OCI-LY1 (cell line): ENCODE results near the gene FCHSD1.

Experiments used
- H2AFZ ChIP-seq: fragments of 200-600 bp; sonication (generic), shearing (Covaris generic); 2 replicates; pipeline ENCODE4 v1.6.0; 2014; ENCODE audit warnings: antibody characterized with exemption, mild to moderate bottlenecking, low read length
- H3F3A ChIP-seq: fragments of 200-600 bp; sonication (generic), shearing (Covaris generic); 2 replicates; pipeline ENCODE4 v1.6.0; 2014; ENCODE audit warnings: mild to moderate bottlenecking, antibody characterized with exemption, low read length, moderate library complexity; ENCODE audit not compliant: insufficient read depth
- H3K27ac ChIP-seq: fragments of 200-600 bp; sonication (generic); 2 replicates; pipeline ENCODE4 v1.5.1; 2014; ENCODE audit warnings: low read length, mixed run types, mild to moderate bottlenecking, low read depth; ENCODE audit not compliant: poor library complexity, severe bottlenecking
- H3K27me3 ChIP-seq: fragments of 200-600 bp; sonication (generic); 2 replicates; pipeline ENCODE4 v1.6.0; 2014; ENCODE audit warnings: antibody characterized with exemption, mild to moderate bottlenecking, low read length, moderate library complexity; ENCODE audit not compliant: insufficient read depth
- H3K36me3 ChIP-seq: fragments of 200-600 bp; sonication (generic); 2 replicates; pipeline ENCODE4 v1.6.1; 2014; ENCODE audit warnings: mild to moderate bottlenecking, antibody characterized with exemption, low read length, moderate library complexity, mixed read lengths; ENCODE audit not compliant: insufficient read depth
- H3K4me1 ChIP-seq: fragments of 200-600 bp; sonication (generic); 2 replicates; pipeline ENCODE4 v1.5.1; 2014; ENCODE audit warnings: mild to moderate bottlenecking, low read length, moderate library complexity; ENCODE audit not compliant: insufficient read depth, severe bottlenecking
- H3K4me2 ChIP-seq: fragments of 200-600 bp; sonication (generic), shearing (Covaris generic); 2 replicates; pipeline ENCODE4 v1.6.1; 2014; ENCODE audit warnings: low read length
- H3K4me3 ChIP-seq: fragments of 200-600 bp; sonication (generic); 2 replicates; pipeline ENCODE4 v1.5.1; 2014; ENCODE audit warnings: low read length, low read depth, mild to moderate bottlenecking, mixed read lengths; ENCODE audit not compliant: poor library complexity, severe bottlenecking
- H3K79me2 ChIP-seq: fragments of 200-600 bp; shearing (Covaris generic); 2 replicates; pipeline ENCODE4 v1.6.1; 2016; ENCODE audit warnings: mixed run types, low read length, mixed read lengths; ENCODE audit not compliant: insufficient read depth
- H3K9ac ChIP-seq: fragments of 200-600 bp; sonication (generic), shearing (Covaris generic); 2 replicates; pipeline ENCODE4 v1.6.1; 2014; ENCODE audit warnings: mild to moderate bottlenecking, low read length, mixed read lengths
- H3K9me2 ChIP-seq: fragments of 200-600 bp; sonication (generic), shearing (Covaris generic); 2 replicates; pipeline ENCODE4 v1.6.1; 2014; ENCODE audit warnings: low read depth, mild to moderate bottlenecking, low read length, mixed read lengths
- H3K9me3 ChIP-seq: fragments of 200-600 bp; shearing (Covaris generic); 2 replicates; pipeline ENCODE4 v1.6.1; 2014; ENCODE audit warnings: low read length, mixed read lengths
- H4K20me1 ChIP-seq: fragments of 200-600 bp; sonication (generic), shearing (Covaris generic); 2 replicates; pipeline ENCODE4 v1.6.0; 2016; ENCODE audit warnings: mild to moderate bottlenecking, low read length; ENCODE audit not compliant: insufficient read depth
- CTCF ChIP-seq: fragments of 200-600 bp; sonication (generic), shearing (Covaris generic); IDR thresholded peaks from 2 replicates; pipeline ENCODE4 v1.5.1; 2017; ENCODE audit warnings: mild to moderate bottlenecking, antibody characterized with exemption, low read length, moderate library complexity, mixed read lengths
- EZH2 ChIP-seq: fragments of 200-600 bp; sonication (generic), shearing (Covaris generic); IDR thresholded peaks from 2 replicates; pipeline ENCODE4 v1.8.0; 2017; ENCODE audit warnings: borderline replicate concordance, mixed run types, mild to moderate bottlenecking, antibody characterized with exemption, low read length, moderate library complexity, mixed read lengths

Gene FCHSD1

GRCh38 chr5:141692533-141692888 lies 41.3 kb upstream of the FCHSD1 start:
- Histone ChIP-seq H4K20me1 (no peaks in the 10 kb centered on the region), H3K4me1 (peaks cover 16% of the 10 kb centered on the region), H3K9me2 (no peaks in the 10 kb centered on the region), H2AFZ (no peak overlapping the region), H3K9me3 (no peaks in the 10 kb centered on the region), H3K4me3 (peak overlapping the region; percentile 53), H3K4me2 (peak overlapping the region; percentile 84), H3K9ac (peak overlapping the region; percentile 31; the same call in 1 of the 2 replicates), H3K27me3 (peaks cover 5% of the 10 kb centered on the region), H3K27ac (no peak overlapping the region), H3F3A (no peaks in the 10 kb centered on the region), H3K79me2 (no peaks in the 10 kb centered on the region), H3K36me3 (no peaks in the 10 kb centered on the region)
- TF ChIP-seq CTCF: no peak
- no peak for TF ChIP-seq EZH2

GRCh38 chr5:141691867-141692532 lies 40.8 kb upstream of the FCHSD1 start:
- Histone ChIP-seq H3K9me3 (no peaks in the 10 kb centered on the region), H3K9ac (peak overlapping the region; percentile 31; the same call in 1 of the 2 replicates), H3F3A (no peaks in the 10 kb centered on the region), H3K4me2 (peak overlapping the region; percentile 84), H4K20me1 (no peaks in the 10 kb centered on the region), H3K4me3 (peak overlapping the region; percentile 53), H3K27ac (no peak overlapping the region), H3K79me2 (no peaks in the 10 kb centered on the region), H3K36me3 (no peaks in the 10 kb centered on the region), H3K4me1 (peaks cover 16% of the 10 kb centered on the region), H2AFZ (no peak overlapping the region), H3K9me2 (no peaks in the 10 kb centered on the region), H3K27me3 (peaks cover 5% of the 10 kb centered on the region)
- TF ChIP-seq CTCF: peak; percentile 90
- no peak for TF ChIP-seq EZH2

GRCh38 chr5:141691286-141691866 lies 40.2 kb upstream of the FCHSD1 start:
- H3K27me3 ChIP-seq: peaks cover 5% of the 10 kb centered on the region
- H3F3A ChIP-seq: no peaks in the 10 kb centered on the region
- TF ChIP-seq EZH2 (no peak), CTCF (no peak)
- no peaks in the 10 kb centered on the region for H3K36me3 ChIP-seq
- no peaks in the 10 kb centered on the region for H4K20me1 ChIP-seq
- H3K9me2 ChIP-seq: no peaks in the 10 kb centered on the region
- H2AFZ ChIP-seq: no peak overlapping the region
- no peak overlapping the region for H3K9ac ChIP-seq
- H3K4me3 ChIP-seq: no peak overlapping the region
- peaks cover 16% of the 10 kb centered on the region for H3K4me1 ChIP-seq
- H3K9me3 ChIP-seq: no peaks in the 10 kb centered on the region
- H3K27ac ChIP-seq: no peak overlapping the region
- H3K79me2 ChIP-seq: no peaks in the 10 kb centered on the region
- H3K4me2 ChIP-seq: no peak overlapping the region
